ENCODE measurements around the gene SOX12.
"Not testable (repeated sequence)": the region's sequence is repeated elsewhere in the genome, so short reads cannot be mapped to it uniquely, and the experiment has no call there.

SOX12 gene

DNA sequence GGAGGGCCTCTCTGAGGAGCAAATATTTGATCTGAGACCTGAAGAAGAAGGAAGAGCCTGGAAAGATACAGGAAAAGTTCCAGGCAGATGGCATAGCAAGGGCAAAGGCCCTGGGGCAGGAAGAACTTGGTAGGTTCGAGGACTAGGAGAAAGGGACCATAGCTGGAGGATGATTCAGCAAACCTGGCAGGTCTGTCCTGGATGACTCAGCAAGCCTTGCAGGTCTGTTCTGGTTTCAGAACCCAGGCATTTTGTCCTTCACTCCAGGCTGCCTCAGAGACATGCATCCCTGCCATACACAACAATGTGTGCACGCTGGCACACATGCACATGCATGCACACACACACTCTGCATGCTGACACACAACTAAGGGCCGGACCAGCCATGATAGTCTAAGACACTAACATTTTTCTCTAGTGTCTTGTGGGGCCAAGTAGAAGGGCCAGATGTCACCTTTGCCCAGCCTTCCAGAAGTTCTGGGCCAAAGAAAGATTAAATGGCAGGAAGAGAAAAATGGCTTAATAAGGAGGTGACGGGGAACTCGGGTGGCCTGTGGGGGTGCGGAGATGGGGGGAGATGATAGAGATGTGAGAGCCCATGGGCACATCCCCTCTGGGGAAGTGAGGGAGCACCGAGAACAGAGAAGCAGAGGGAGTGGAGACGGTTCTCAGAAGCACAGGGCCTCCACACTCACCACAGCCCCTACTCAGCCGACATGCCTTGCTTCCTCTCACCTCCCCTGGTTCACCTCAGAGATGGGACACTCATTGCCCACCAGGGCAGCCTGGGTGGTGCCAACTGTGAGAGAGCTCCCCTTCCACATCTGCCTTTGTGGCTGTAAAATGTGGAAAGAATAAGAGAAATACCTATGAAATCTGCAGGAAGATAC, 39.8 kb downstream of the SOX12 start:
- DNase-seq: no peak

DNA sequence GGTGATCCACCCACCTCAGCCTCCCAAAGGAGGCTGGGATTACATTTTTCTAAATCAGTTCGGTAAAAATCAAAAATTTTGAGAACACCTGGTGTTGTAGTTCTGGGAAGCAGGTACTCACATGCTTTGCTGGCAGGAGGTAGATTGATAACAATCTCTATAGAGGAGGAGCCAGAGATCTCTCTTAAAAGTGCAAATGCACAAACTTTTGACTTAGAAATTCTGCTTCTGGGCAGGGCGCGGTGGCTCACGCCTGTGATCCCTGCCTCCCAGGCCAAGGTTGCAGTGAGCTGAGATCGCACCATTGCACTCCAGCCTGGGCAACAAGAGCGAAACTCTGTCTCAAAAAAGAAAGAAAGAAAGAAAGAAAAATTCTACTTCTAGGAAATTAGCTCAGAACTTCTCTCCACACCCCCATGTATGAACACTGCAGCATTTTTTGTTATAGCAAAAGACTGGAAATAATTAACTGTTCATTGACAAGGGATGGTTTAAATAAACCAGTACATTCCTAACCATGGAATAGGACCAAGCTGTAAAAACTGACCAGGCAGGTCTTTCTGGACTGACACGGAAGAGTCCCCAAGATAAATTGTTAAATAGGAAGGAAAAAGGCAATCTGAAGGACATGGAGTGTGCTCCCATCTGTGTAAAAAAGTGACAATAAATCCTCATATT, 40.8 kb downstream of the SOX12 start:
- DNase-seq: no peak

DNA sequence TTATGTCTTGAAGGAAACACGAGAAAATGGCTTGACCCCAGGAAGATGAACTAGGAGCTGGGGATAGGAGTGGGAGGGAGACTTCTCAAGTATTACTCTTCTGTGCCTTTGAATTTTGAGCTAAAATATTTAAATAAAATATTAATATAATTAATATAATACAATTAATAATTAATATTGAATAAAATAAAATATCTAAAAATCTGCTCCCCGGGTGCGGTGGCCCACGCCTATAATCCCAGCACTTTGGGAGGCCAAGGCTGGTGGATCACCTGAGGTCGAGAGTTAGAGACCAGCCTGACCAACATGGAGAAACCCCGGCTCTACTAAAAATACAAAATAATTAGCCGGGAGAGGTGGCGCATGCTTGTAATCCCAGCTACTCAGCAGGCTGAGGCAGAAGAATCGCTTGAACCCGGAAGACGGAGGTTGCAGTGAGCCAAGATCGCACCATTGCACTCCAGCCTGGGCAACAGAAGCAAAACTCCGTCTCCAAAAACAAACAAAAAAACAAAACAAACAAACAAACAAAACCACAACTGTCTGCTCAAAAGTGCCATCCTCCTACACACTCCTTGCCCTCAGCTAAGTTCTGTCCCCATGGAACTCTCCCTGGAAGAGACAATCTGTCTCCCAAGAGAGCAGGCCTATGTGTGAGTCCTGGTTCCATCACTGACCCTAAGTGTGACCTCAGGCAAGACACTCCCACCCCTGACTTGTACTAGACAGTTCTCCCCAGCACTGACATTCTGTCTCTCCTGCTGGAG, 41.5 kb downstream of the SOX12 start:
- DNase-seq: no peak

DNA sequence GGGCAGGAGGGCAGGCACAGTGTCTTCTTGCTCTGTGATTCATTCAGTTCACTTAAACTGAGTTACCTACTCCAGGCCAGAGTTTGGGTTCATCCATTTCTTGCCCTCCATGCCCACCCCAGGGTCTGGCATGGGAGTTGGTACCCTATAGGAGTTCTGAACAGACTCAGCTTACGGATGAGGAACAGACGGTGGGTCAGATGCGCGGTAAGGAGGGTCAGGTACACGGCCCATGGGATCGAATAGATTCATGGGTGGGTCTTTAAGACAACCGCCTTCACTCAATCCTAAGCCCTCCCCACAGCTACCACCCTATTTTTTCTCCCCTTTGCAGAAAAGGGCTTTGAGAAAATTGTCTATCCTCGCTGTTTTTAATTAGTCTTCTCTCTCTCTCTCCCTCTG, 42.1 kb downstream of the SOX12 start:
- no peak for DNase-seq

GRCh38 chr20:368915-369314, 43.6 kb downstream of the SOX12 start:
- no peak for DNase-seq

GRCh38 chr20:370151-370600, 44.8 kb downstream of the SOX12 start:
- DNase-seq: no peak

GRCh38 chr20:370977-371754, 45.8 kb downstream of the SOX12 start:
- DNase-seq: no peak

DNA sequence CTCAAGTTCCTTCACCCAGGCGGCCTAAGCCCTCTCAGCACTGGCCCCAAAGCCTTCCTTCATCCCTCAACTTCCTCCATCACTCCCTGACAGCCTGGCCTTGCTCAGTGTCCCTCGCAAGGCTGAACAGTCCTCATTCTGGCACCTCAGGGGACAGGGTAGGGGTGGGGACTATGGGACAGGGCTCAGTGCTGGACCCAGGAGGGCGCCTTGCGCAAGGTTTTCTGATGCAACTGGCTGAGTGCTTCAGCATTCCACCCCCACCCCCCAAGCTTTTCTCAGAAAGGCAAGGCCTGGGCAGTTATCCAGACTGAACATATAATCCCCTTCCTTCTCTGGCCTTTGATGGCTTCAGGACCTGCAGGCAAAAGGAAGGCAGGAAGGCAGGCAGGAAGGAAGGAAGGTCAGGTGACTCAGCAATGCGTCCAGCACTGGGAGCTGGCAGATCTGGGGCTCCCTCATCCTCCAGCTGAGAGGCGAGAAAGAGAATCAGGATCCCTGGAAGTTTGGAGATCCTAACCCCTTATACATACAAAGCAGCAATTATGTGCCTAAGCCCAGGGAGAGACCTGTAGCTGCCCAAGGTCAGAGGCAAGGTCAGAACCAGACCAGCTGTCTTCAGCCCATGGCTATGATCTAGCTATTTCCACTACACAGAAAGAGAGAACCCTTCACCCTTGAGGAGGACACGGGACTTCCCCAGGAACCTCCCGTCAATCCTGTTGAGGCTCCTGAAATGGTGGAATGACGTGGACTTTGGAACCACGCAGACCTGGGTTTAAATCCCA, 46.6 kb downstream of the SOX12 start:
- no peak for DNase-seq

- not testable (repeated sequence) for DNase-seq
These were observed 47.3 kb downstream of the SOX12 start for GRCh38 chr20:372543-373082.

- DNase-seq: no peak
These were observed 48.0 kb downstream of the SOX12 start for GRCh38 chr20:373171-373890.

- DNase-seq: no peak
These were observed 50.0 kb downstream of the SOX12 start for GRCh38 chr20:375265-375889.

DNA sequence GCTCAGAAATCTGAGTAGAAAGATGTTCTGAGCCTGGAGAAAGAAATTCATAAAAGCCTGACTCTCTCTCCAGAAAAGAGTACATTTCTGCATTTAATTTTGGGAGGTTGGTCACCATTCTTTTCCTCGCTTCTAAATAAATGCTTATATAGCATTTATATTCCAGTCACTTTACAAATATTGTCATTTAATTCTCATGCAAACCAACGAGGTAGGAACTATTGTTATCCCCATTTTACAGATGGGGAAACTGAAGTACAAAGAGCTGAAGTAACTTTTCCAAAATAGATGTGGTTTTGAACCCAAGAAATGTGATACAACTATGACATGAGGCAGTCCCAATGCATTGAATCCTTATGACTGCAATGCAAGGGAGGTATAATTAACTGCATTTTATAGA, 50.7 kb downstream of the SOX12 start:
- no peak for DNase-seq

DNA sequence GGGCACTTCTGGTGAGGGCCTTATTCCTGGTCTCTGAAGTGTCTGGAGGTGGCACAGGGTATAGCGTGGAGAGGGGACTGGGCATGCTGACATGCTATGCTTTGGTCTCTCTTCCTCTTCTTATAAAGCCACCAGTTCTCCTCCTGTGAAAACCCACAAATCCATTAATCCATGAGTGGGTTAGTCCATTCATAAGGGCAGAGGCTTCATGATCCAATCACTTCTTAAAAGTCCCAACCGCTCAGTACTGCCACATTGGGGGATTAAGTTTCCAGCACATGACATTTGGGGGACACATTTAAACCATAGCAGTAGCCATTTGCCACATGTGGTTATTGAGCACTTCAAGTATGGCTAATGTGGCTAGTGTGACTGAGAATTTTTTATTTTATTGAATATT, 51.4 kb downstream of the SOX12 start:
- no peak for DNase-seq

GRCh38 chr20:377578-377977, 52.2 kb downstream of the SOX12 start:
- not testable (repeated sequence) for DNase-seq

DNA sequence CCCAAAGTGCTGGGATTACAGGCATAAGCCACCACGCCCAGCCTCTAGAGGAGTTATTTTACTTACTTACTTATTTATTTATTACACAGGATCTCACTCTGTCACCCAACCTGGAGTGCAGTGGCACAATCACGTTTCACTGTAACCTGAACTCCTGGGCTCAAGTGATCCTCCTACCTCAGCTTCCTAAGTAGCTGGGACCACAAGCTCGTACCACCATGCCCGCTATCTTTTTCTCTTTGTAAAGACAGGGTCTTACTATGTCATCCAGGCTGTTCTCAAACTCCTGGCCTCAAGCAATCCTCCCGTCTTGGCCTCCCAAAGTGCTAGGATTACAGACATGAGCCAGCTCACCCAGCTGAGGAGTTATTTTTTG, 53.6 kb downstream of the SOX12 start:
- DNase-seq: no peak
